ENCODE data around the gene NUP210.

DNA sequence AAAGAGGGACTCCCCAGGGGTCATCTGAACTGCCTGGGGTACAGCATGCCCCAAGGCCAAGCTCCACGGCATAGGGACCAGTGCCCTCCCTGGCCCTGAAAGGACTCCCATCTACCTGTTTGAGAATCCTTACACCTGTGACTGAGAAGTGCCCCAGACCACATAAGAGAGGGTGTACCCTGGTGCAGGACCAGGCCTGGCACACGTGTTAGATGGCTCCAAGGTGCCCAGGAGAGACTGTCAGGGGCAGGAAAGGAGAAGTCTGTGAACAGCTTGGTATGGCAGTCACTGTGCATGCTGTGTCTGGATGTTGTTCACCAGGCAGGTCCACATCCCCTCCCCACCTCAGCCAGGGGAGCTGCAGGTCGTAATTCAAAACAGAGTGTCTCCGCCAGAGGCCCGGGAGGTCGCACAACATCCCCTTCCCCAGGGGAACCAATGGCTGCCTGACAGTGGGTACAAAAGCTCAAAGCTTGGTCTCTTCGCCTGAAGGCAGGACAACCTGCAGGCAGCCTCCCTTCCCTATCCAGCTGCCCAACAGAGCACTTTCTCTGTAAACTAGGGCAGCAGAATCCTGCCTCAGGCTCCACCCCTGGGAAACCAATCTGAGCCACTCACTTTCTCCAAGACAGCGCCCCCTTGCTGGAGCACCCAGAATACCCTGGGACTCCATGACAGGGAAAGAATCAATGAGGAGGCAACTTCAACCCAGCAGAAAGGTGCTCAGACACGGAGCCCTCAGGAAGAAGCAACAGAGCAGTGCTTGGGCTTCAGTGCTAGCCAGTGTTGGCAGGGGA is 3.9 kb downstream of the NUP210 start:
- TF ChIP-seq SIN3A (IDR thresholded peaks at IDR 0.05; ENCODE audit: borderline replicate concordance, insufficient read depth, low read length) (no peak), TAF1 (IDR thresholded peaks at IDR 0.05; ENCODE audit: borderline replicate concordance, insufficient read depth, low read length) (no peak), POLR2AphosphoS5 (IDR thresholded peaks at IDR 0.05; ENCODE audit: low read depth, low read length) (no peak), FOXP2 (optimal IDR thresholded peaks at IDR 0.05; ENCODE audit: borderline replicate concordance, extremely low read depth, extremely low read length, insufficient read depth) (no peak)
- TF ChIP-seq, protein P1, sequence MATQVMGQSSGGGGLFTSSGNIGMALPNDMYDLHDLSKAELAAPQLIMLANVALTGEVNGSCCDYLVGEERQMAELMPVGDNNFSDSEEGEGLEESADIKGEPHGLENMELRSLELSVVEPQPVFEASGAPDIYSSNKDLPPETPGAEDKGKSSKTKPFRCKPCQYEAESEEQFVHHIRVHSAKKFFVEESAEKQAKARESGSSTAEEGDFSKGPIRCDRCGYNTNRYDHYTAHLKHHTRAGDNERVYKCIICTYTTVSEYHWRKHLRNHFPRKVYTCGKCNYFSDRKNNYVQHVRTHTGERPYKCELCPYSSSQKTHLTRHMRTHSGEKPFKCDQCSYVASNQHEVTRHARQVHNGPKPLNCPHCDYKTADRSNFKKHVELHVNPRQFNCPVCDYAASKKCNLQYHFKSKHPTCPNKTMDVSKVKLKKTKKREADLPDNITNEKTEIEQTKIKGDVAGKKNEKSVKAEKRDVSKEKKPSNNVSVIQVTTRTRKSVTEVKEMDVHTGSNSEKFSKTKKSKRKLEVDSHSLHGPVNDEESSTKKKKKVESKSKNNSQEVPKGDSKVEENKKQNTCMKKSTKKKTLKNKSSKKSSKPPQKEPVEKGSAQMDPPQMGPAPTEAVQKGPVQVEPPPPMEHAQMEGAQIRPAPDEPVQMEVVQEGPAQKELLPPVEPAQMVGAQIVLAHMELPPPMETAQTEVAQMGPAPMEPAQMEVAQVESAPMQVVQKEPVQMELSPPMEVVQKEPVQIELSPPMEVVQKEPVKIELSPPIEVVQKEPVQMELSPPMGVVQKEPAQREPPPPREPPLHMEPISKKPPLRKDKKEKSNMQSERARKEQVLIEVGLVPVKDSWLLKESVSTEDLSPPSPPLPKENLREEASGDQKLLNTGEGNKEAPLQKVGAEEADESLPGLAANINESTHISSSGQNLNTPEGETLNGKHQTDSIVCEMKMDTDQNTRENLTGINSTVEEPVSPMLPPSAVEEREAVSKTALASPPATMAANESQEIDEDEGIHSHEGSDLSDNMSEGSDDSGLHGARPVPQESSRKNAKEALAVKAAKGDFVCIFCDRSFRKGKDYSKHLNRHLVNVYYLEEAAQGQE (IDR thresholded peaks at IDR 0.05; ENCODE audit: insufficient read depth in 1 of 2, low read depth in 2 of 2, low read length in 2 of 2): no peak

All from PFSK-1 (cell line).